Left lung (tissue), 10 donors: ENCODE data around the gene KNTC1. TPM values are rescaled to one million over a fixed set of nuclear protein-coding genes. Genes with fewer than 3 reads are reported as not detected.
"Not testable (repeated sequence)": the region's sequence is repeated elsewhere in the genome, so short reads cannot be mapped to it uniquely, and the experiment has no call there.

ENCODE experiments used
- ATAC-seq: fragments of 200-7000 bp; cut with Tn5 transposase; one replicate; pipeline ENCODE4 v1.9.1; 2020; ENCODE audit warnings: moderate library complexity
- DNase-seq, 4 donors: peaks; one replicate each; pipeline ENCODE4 v3.0.0-alpha.2; 2013 to 2020
- H3K27ac ChIP-seq, 2 donors: fragments of 200-600 bp; sonication (generic) in 1 of 2; one replicate each; pipeline versions ENCODE4 v1.5.0 to v1.8.0; 2020 to 2021
- H3K27me3 ChIP-seq, 2 donors: fragments of 200-600 bp; sonication (generic) in 1 of 2; one replicate each; pipeline versions ENCODE4 v1.5.0 to v1.8.0; 2020 to 2021
- H3K36me3 ChIP-seq, 2 donors: fragments of 200-600 bp; sonication (generic) in 1 of 2; one replicate each; pipeline versions ENCODE4 v1.5.0 to v1.8.0; 2020 to 2021
- H3K4me1 ChIP-seq, 2 donors: fragments of 200-600 bp; one replicate each; pipeline ENCODE4 v1.8.0; 2021
- H3K4me3 ChIP-seq, 2 donors: fragments of 200-600 bp; sonication (generic) in 1 of 2; one replicate each; pipeline versions ENCODE4 v1.5.0 to v1.8.0; 2020 to 2021; ENCODE audit warnings: mild to moderate bottlenecking in 1 of 2
- H3K9me3 ChIP-seq, 2 donors: fragments of 200-600 bp; sonication (generic) in 1 of 2; one replicate each; pipeline versions ENCODE4 v1.5.0 to v1.8.0; 2020 to 2021
- CTCF ChIP-seq, 2 donors: fragments of 200-600 bp; sonication (generic) in 1 of 2; IDR thresholded peaks; one replicate each; pipeline versions ENCODE4 v1.5.0 to v1.8.0; 2021; ENCODE audit warnings: antibody characterized with exemption in 2 of 2
- intact Hi-C, 2 donors: fragments of 100-400 bp; cut with DNase I; formaldehyde crosslinking; loops; one replicate each; pipeline versions ENCODE4 v1.11.2 to v1.14.2; 2022
- polyA plus RNA-seq, 6 donors: library from polyadenylated mRNA; unstranded; fragments of 120-200 nt; gene quantifications; one replicate each; pipeline ENCODE4 v1.2.1, GENCODE V29; 2013; ENCODE audit not compliant: insufficient read length in 6 of 6
- total RNA-seq, 2 donors: library from RNA; stranded (reverse); fragmentation: NEBNext Ultra II Directional; extraction: Animal tissue kit (Norgen Biotek cat#: 25700); gene quantifications; one replicate each; pipeline ENCODE4 v1.2.1, GENCODE V29; 2021
- donor health status: DM: no; HTN: yes; CAD: no.
- donor health status: DM: no; HTN: no; CAD: no.

KNTC1 gene
- total and polyA plus RNA-seq, 8 donors, result 13.6 to 64.7 (median 53.9) TPM

- H3K27me3 ChIP-seq, result no peaks in the 10 kb centered on the region
- no peak for TF ChIP-seq CTCF (IDR thresholded peaks at IDR 0.05)
- ATAC-seq (no peak), DNase-seq (no peak)
- intact Hi-C loops, result no loop called here
- H3K4me1 ChIP-seq, result no peaks in the 10 kb centered on the region
- H3K9me3 ChIP-seq, result no peaks in the 10 kb centered on the region
- H3K36me3 ChIP-seq, result peaks cover 0 to 91% of the 10 kb centered on the region in 2 donors
- no peak overlapping the region for H3K27ac ChIP-seq
- no peak overlapping the region for H3K4me3 ChIP-seq
These were observed 88.7 kb downstream of the KNTC1 start for GRCh38 chr12:122615780-122616179.

GRCh38 chr12:122635471-122635870 lies 108.4 kb downstream of the KNTC1 start:
- TF ChIP-seq CTCF (IDR thresholded peaks at IDR 0.05), result no peak
- H3K9me3 ChIP-seq, result no peaks in the 10 kb centered on the region
- no peaks in the 10 kb centered on the region for H3K27me3 ChIP-seq
- H3K4me3 ChIP-seq, result no peak overlapping the region
- intact Hi-C loops, result loop anchor here in 1 of 2 donors (5.0 kb wide), 1 partner anchor 117 kb away; the partner anchor contains the start of gene DENR
- no peak for DNase-seq
- ATAC-seq, result no peak
- no peaks in the 10 kb centered on the region for H3K36me3 ChIP-seq
- H3K4me1 ChIP-seq, result no peaks in the 10 kb centered on the region
- H3K27ac ChIP-seq, result no peak overlapping the region

GRCh38 chr12:122643207-122643805 lies 116.3 kb downstream of the KNTC1 start:
- TF ChIP-seq CTCF (IDR thresholded peaks at IDR 0.05), result no peak
- no peak for ATAC-seq
- DNase-seq, result no peak
- no peak overlapping the region for H3K4me3 ChIP-seq
- no peaks in the 10 kb centered on the region for H3K27me3 ChIP-seq
- no peaks in the 10 kb centered on the region for H3K36me3 ChIP-seq
- H3K27ac ChIP-seq, result no peak overlapping the region
- H3K9me3 ChIP-seq, result no peaks in the 10 kb centered on the region
- intact Hi-C loops, result no loop called here
- no peaks in the 10 kb centered on the region for H3K4me1 ChIP-seq

GRCh38 chr12:122646517-122647217 lies 119.6 kb downstream of the KNTC1 start:
- Histone ChIP-seq H3K27me3 (no peaks in the 10 kb centered on the region), H3K4me3 (peak overlapping the region in 1 of 2 donors; percentile 17), H3K36me3 (no peaks in the 10 kb centered on the region), H3K4me1 (peaks cover 0 to 14% of the 10 kb centered on the region in 2 donors), H3K27ac (peak overlapping the region in 1 of 2 donors; percentile 69), H3K9me3 (no peaks in the 10 kb centered on the region)
- no peak for TF ChIP-seq CTCF (IDR thresholded peaks at IDR 0.05)
- intact Hi-C loops, result no loop called here
- ATAC-seq (peak; percentile 62), DNase-seq (peak in 1 of 4 donors; percentile 6)

GRCh38 chr12:122651520-122652224 lies 124.6 kb downstream of the KNTC1 start:
- Histone ChIP-seq H3K4me1 (peaks cover 0 to 14% of the 10 kb centered on the region in 2 donors), H3K27me3 (no peaks in the 10 kb centered on the region), H3K27ac (no peak overlapping the region), H3K4me3 (no peak overlapping the region), H3K9me3 (no peaks in the 10 kb centered on the region), H3K36me3 (no peaks in the 10 kb centered on the region)
- intact Hi-C loops, result no loop called here
- TF ChIP-seq CTCF (IDR thresholded peaks at IDR 0.05), result no peak
- DNase-seq, result no peak
- no peak for ATAC-seq

GRCh38 chr12:122653291-122653690 lies 126.2 kb downstream of the KNTC1 start:
- DNase-seq, H3K27ac ChIP-seq, H3K9me3 ChIP-seq, H3K36me3 ChIP-seq, intact Hi-C loops, H3K27me3 ChIP-seq, H3K4me3 ChIP-seq, ATAC-seq: not testable (repeated sequence)
- H3K4me1 ChIP-seq, result peaks cover 0 to 14% of the 10 kb centered on the region in 2 donors
